Measurements from ENCODE around the gene CTU2.

Gene CTU2

DNA sequence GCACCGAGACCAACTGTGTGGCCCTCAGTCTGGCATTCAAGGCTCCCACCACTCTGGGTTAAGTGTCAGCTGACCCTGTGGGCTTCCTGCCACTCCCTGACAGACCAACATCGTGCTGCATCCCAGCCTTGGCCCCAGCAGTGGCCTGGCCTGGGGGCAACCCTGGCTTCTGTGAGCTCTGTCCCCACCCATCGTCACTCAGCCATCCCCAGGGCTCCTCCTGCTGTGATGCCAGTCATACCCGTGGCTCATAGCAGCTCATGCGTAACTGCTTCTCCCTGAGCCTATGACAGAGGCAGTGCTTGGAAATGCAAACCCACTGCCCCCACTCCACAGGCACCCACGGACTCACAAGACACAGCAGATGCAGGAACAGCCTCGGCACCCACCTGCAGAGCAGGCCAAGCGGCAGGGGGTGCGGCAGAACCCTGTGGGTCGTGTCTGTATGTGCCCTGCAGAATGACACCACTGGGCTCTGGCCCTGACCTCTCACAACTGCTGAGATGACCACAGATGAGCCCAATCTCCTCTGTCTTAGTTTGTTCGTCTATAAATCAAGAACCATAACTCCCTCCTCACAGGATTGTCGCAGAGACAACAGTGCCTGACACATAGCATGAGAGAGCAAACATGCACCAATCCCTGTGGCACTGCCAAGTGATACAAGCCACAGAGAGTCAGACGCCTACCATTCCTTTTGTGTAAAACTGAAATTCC lies 52.1 kb downstream of the CTU2 start:
- H3K9ac ChIP-seq (ENCODE audit: low read depth, low read length) = no peak overlapping the region
- H3K4me1 ChIP-seq (ENCODE audit: control insufficient read depth, insufficient read depth, low read length) = no peaks in the 10 kb centered on the region
- no peaks in the 10 kb centered on the region for H3K36me3 ChIP-seq (ENCODE audit: control insufficient read depth, insufficient read depth, low read length)
- no peaks in the 10 kb centered on the region for H3K27me3 ChIP-seq (ENCODE audit: control insufficient read depth, insufficient read depth, low read length)
- H3K9me3 ChIP-seq (ENCODE audit: control insufficient read depth, insufficient read depth, low read length) = no peaks in the 10 kb centered on the region
- no peak overlapping the region for H3K4me3 ChIP-seq (ENCODE audit: low read depth, low read length)

GRCh38 chr16:88758944-88759244 lies 52.6 kb downstream of the CTU2 start:
- Histone ChIP-seq H3K9me3 (ENCODE audit: control insufficient read depth, insufficient read depth, low read length) (no peaks in the 10 kb centered on the region), H3K27me3 (ENCODE audit: control insufficient read depth, insufficient read depth, low read length) (no peaks in the 10 kb centered on the region), H3K36me3 (ENCODE audit: control insufficient read depth, insufficient read depth, low read length) (no peaks in the 10 kb centered on the region), H3K4me1 (ENCODE audit: control insufficient read depth, insufficient read depth, low read length) (peaks cover 2% of the 10 kb centered on the region), H3K9ac (ENCODE audit: low read depth, low read length) (no peak overlapping the region), H3K4me3 (ENCODE audit: low read depth, low read length) (no peak overlapping the region)

DNA sequence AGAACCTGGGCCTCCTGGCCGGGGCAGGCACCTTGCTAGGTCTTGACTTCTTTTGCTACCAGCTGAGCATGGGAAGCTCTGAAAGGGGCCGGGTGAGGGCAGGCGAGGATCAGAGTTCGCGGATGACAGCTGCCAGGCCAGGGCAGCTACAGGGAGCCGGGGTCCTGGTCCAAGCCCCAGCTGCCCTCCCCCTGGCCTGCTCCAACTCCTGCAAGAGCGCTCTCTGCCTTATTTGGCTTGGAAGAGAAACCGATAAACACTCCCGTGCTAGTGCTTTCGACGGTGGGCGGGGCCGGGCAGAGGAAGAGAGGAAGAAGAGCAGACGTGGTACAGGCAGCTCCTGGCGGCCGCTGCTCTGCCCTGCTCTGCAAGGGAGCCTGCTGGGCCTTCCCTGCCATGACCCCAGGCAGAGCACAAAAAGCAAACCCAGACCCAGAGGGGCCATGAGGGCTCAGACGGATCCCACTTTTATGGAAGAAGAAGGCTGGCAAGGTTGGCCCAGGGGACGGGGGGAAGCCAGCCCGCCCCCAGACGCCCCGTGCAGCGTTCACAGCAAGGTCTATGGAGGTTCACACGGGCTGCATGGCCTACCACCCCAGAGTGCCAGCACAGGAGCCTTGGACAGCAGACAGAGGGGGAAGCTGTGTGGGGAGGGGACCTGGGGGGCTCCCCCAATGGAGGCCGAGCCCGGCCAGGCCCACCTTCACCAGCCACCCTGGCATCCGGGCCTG lies 53.1 kb downstream of the CTU2 start:
- Histone ChIP-seq H3K4me1 (ENCODE audit: control insufficient read depth, insufficient read depth, low read length) (peaks cover 3% of the 10 kb centered on the region), H3K36me3 (ENCODE audit: control insufficient read depth, insufficient read depth, low read length) (no peaks in the 10 kb centered on the region), H3K9me3 (ENCODE audit: control insufficient read depth, insufficient read depth, low read length) (no peaks in the 10 kb centered on the region), H3K9ac (ENCODE audit: low read depth, low read length) (no peak overlapping the region), H3K27me3 (ENCODE audit: control insufficient read depth, insufficient read depth, low read length) (no peaks in the 10 kb centered on the region), H3K4me3 (ENCODE audit: low read depth, low read length) (no peak overlapping the region)

DNA sequence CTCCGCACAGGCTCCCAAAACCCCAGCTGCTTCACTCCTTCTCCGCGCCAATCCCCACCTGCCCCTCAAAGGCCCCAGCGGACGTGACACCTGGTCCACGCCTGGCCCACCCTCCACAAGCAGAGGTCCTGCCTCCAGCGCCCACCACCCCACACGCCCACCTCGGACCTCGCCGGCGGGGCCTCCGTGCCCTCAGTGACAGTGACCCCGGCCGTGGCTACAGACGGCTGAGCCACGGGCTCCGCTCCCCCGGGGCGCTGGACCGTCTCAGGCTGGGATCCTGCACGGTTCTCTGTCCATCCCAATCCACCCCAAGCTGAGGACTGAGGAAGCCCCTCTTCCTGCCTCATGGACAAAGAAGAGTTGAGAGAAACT lies 53.7 kb downstream of the CTU2 start:
- H3K36me3 ChIP-seq (ENCODE audit: control insufficient read depth, insufficient read depth, low read length) = no peaks in the 10 kb centered on the region
- H3K9ac ChIP-seq (ENCODE audit: low read depth, low read length) = no peak overlapping the region
- H3K27me3 ChIP-seq (ENCODE audit: control insufficient read depth, insufficient read depth, low read length) = no peaks in the 10 kb centered on the region
- no peaks in the 10 kb centered on the region for H3K9me3 ChIP-seq (ENCODE audit: control insufficient read depth, insufficient read depth, low read length)
- peaks cover 3% of the 10 kb centered on the region for H3K4me1 ChIP-seq (ENCODE audit: control insufficient read depth, insufficient read depth, low read length)
- no peak overlapping the region for H3K4me3 ChIP-seq (ENCODE audit: low read depth, low read length)

GRCh38 chr16:88760424-88761142 lies 54.3 kb downstream of the CTU2 start:
- H3K27me3 ChIP-seq (ENCODE audit: control insufficient read depth, insufficient read depth, low read length) = no peaks in the 10 kb centered on the region
- H3K4me3 ChIP-seq (ENCODE audit: low read depth, low read length) = no peak overlapping the region
- H3K9ac ChIP-seq (ENCODE audit: low read depth, low read length) = no peak overlapping the region
- no peaks in the 10 kb centered on the region for H3K36me3 ChIP-seq (ENCODE audit: control insufficient read depth, insufficient read depth, low read length)
- no peaks in the 10 kb centered on the region for H3K9me3 ChIP-seq (ENCODE audit: control insufficient read depth, insufficient read depth, low read length)
- peaks cover 3% of the 10 kb centered on the region for H3K4me1 ChIP-seq (ENCODE audit: control insufficient read depth, insufficient read depth, low read length)

DNA sequence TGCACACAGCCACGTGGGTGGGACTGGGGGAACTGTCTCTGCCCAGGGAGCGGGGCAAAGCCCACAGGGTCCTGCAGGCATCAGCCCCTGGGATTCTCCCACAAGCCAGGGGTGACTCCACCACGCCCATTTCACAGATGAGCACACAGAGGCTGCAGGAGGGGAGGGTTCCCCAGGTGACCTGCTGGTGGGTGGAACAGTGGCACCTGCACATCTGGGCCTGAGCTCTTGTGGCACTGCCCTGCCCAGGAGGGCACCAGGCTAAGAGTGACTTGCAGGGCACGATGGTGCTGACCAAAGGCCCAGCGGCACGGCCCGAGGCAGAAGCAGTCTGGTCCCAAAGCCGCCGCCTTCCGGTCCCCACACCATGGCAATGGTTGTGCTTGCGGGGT lies 54.8 kb downstream of the CTU2 start:
- H3K9ac ChIP-seq (ENCODE audit: low read depth, low read length) = no peak overlapping the region
- no peaks in the 10 kb centered on the region for H3K27me3 ChIP-seq (ENCODE audit: control insufficient read depth, insufficient read depth, low read length)
- peaks cover 3% of the 10 kb centered on the region for H3K4me1 ChIP-seq (ENCODE audit: control insufficient read depth, insufficient read depth, low read length)
- H3K4me3 ChIP-seq (ENCODE audit: low read depth, low read length) = no peak overlapping the region
- H3K36me3 ChIP-seq (ENCODE audit: control insufficient read depth, insufficient read depth, low read length) = peaks cover 3% of the 10 kb centered on the region
- no peaks in the 10 kb centered on the region for H3K9me3 ChIP-seq (ENCODE audit: control insufficient read depth, insufficient read depth, low read length)

- H3K4me1 ChIP-seq (ENCODE audit: control insufficient read depth, insufficient read depth, low read length) = peaks cover 3% of the 10 kb centered on the region
- H3K4me3 ChIP-seq (ENCODE audit: low read depth, low read length) = no peak overlapping the region
- H3K9me3 ChIP-seq (ENCODE audit: control insufficient read depth, insufficient read depth, low read length) = no peaks in the 10 kb centered on the region
- no peak overlapping the region for H3K9ac ChIP-seq (ENCODE audit: low read depth, low read length)
- no peaks in the 10 kb centered on the region for H3K27me3 ChIP-seq (ENCODE audit: control insufficient read depth, insufficient read depth, low read length)
- peaks cover 3% of the 10 kb centered on the region for H3K36me3 ChIP-seq (ENCODE audit: control insufficient read depth, insufficient read depth, low read length)
Measured at GRCh38 chr16:88761830-88762229, 55.5 kb downstream of the CTU2 start.

DNA sequence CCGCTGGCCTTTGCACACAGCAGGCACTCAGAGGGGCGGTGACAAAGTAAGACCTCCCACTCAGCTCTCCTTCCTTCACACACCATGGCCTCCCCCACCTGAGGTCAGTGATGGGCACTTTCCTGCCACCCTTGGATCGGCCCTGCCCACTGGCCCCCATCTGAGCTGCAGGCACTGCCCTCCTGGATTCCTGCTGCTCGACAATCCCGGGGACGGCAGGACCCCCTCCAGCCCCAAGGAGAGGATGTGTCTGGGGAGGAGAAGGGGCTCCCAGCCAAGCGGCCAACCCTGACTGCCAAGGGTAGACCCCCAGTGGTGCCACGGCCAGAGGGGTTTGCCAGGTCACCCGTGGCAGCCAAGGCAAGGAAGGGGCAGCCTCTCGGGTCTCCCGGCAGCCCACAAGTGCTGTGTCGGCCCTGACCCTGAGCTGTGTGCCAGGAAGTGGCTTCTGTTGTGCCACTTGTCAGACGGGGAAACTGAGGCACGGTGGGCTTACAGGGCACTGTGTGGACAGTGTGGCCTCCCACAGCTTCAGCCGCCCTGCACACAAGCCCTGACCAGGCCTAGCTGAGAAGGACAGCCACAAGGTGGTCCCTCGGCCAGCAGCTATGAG lies 56.1 kb downstream of the CTU2 start:
- Histone ChIP-seq H3K4me1 (ENCODE audit: control insufficient read depth, insufficient read depth, low read length) (peaks cover 3% of the 10 kb centered on the region), H3K9ac (ENCODE audit: low read depth, low read length) (no peak overlapping the region), H3K9me3 (ENCODE audit: control insufficient read depth, insufficient read depth, low read length) (no peaks in the 10 kb centered on the region), H3K27me3 (ENCODE audit: control insufficient read depth, insufficient read depth, low read length) (no peaks in the 10 kb centered on the region), H3K36me3 (ENCODE audit: control insufficient read depth, insufficient read depth, low read length) (peaks cover 3% of the 10 kb centered on the region), H3K4me3 (ENCODE audit: low read depth, low read length) (no peak overlapping the region)

- Histone ChIP-seq H3K27me3 (ENCODE audit: control insufficient read depth, insufficient read depth, low read length) (no peaks in the 10 kb centered on the region), H3K4me1 (ENCODE audit: control insufficient read depth, insufficient read depth, low read length) (peaks cover 3% of the 10 kb centered on the region), H3K9me3 (ENCODE audit: control insufficient read depth, insufficient read depth, low read length) (no peaks in the 10 kb centered on the region), H3K4me3 (ENCODE audit: low read depth, low read length) (no peak overlapping the region), H3K9ac (ENCODE audit: low read depth, low read length) (no peak overlapping the region), H3K36me3 (ENCODE audit: control insufficient read depth, insufficient read depth, low read length) (peaks cover 3% of the 10 kb centered on the region)
Measured at GRCh38 chr16:88762941-88763340, 56.6 kb downstream of the CTU2 start.

DNA sequence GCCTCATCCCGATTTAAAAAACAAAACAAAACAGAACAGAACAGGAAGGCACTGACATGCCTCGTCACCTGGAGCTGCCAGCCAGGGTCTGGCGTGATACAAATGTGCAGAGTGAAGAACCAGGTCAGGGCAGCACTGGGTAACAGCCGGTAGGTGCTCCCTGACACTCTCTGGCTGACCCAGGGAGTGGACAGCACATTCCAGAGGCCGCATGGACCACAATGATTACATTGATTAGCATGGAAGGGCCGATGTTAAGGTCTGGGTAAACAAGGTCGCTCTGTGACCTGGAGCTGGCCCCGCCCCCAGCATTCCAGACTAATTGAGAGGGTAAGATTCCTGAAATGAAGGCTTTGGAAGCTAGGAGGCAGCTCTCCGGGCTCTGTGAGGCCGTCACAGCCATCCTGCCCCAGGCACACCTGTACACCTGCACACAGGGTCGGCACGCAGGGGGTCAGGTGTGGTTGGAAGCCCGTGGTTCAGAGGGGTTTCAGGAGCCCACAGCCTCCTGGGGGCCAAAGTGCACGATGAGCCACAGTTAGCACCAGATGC lies 57.3 kb downstream of the CTU2 start:
- peaks cover 3% of the 10 kb centered on the region for H3K36me3 ChIP-seq (ENCODE audit: control insufficient read depth, insufficient read depth, low read length)
- H3K4me3 ChIP-seq (ENCODE audit: low read depth, low read length) = no peak overlapping the region
- H3K9me3 ChIP-seq (ENCODE audit: control insufficient read depth, insufficient read depth, low read length) = no peaks in the 10 kb centered on the region
- no peak overlapping the region for H3K9ac ChIP-seq (ENCODE audit: low read depth, low read length)
- no peaks in the 10 kb centered on the region for H3K27me3 ChIP-seq (ENCODE audit: control insufficient read depth, insufficient read depth, low read length)
- H3K4me1 ChIP-seq (ENCODE audit: control insufficient read depth, insufficient read depth, low read length) = peaks cover 3% of the 10 kb centered on the region

- Histone ChIP-seq H3K4me1 (ENCODE audit: control insufficient read depth, insufficient read depth, low read length) (peaks cover 3% of the 10 kb centered on the region), H3K27me3 (ENCODE audit: control insufficient read depth, insufficient read depth, low read length) (no peaks in the 10 kb centered on the region), H3K9ac (ENCODE audit: low read depth, low read length) (no peak overlapping the region), H3K9me3 (ENCODE audit: control insufficient read depth, insufficient read depth, low read length) (no peaks in the 10 kb centered on the region), H3K4me3 (ENCODE audit: low read depth, low read length) (no peak overlapping the region), H3K36me3 (ENCODE audit: control insufficient read depth, insufficient read depth, low read length) (peaks cover 3% of the 10 kb centered on the region)
Measured at GRCh38 chr16:88764080-88764479, 57.8 kb downstream of the CTU2 start.

Measured in iPS-15b (cell line).